Neural crest cell (in vitro differentiated cells): Measurements from ENCODE around the gene CD4. TPM values are rescaled to one million over a fixed set of nuclear protein-coding genes. Genes with fewer than 3 reads are reported as not detected.

ENCODE experiments used
- DNase-seq: peaks from one replicate; pipeline ENCODE4 v3.0.0; 2021; ENCODE audit warnings: low read depth, mixed read lengths, low spot score
- H3K27ac Mint-ChIP-seq: one replicate; pipeline ENCODE4 v1.8.0; 2021; ENCODE audit warnings: mild to moderate bottlenecking, mixed read lengths; ENCODE audit not compliant: unreplicated experiment
- H3K27me3 Mint-ChIP-seq: 2 replicates; pipeline ENCODE4 v1.8.0; 2021; ENCODE audit warnings: low read depth, mild to moderate bottlenecking, mixed read lengths
- H3K36me3 Mint-ChIP-seq: 2 replicates; pipeline ENCODE4 v1.8.0; 2021; ENCODE audit warnings: low read depth, mild to moderate bottlenecking, mixed read lengths
- H3K4me1 Mint-ChIP-seq: 2 replicates; pipeline ENCODE4 v1.8.0; 2021; ENCODE audit warnings: mixed read lengths
- H3K4me3 Mint-ChIP-seq: one replicate; pipeline ENCODE4 v1.8.0; 2021; ENCODE audit warnings: mild to moderate bottlenecking, mixed read lengths
- H3K9me3 Mint-ChIP-seq: 2 replicates; pipeline ENCODE4 v1.8.0; 2021; ENCODE audit warnings: mixed read lengths
- total RNA-seq: library from RNA; stranded (reverse); gene quantifications from 2 replicates; pipeline ENCODE4 v1.2.1, GENCODE V29; 2021
- TF ChIP-seq, protein P1 (sequence below): fragments of 200-600 bp; sonication (generic); conservative IDR thresholded peaks from 2 replicates; pipeline ENCODE4 v1.5.0; 2021; ENCODE audit warnings: antibody characterized with exemption, mild to moderate bottlenecking

Gene CD4
- total RNA-seq, 1 donor from 2014 or later, result 4.1 TPM

DNA sequence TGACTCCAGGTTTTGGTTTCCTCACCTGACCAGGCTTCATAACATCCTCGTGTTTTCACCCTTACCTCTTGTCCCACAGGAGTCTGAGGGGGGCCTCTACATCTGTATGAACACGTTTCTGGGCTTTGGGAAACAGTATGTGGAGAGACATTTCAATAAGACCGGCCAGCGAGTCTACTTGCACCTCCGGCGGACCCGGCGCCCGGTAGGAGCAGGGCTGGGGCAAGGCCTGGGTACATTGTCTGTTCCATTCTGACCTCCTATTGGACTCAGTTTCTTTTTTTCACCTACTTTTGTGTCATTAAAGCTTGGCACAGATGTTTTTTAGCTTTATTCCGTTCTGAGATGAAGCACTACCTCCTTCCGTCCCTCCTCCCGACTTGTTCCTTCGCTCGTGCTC lies 66.0 kb downstream of the CD4 start:
- peaks cover 27% of the 10 kb centered on the region for H3K4me1 Mint-ChIP-seq
- DNase-seq, result no peak
- no peak overlapping the region for H3K27ac Mint-ChIP-seq
- H3K36me3 Mint-ChIP-seq, result peaks cover 8% of the 10 kb centered on the region
- H3K27me3 Mint-ChIP-seq, result peaks cover 2% of the 10 kb centered on the region
- H3K4me3 Mint-ChIP-seq, result peak overlapping the region; percentile 51
- no peaks in the 10 kb centered on the region for H3K9me3 Mint-ChIP-seq
- TF ChIP-seq, protein P1, sequence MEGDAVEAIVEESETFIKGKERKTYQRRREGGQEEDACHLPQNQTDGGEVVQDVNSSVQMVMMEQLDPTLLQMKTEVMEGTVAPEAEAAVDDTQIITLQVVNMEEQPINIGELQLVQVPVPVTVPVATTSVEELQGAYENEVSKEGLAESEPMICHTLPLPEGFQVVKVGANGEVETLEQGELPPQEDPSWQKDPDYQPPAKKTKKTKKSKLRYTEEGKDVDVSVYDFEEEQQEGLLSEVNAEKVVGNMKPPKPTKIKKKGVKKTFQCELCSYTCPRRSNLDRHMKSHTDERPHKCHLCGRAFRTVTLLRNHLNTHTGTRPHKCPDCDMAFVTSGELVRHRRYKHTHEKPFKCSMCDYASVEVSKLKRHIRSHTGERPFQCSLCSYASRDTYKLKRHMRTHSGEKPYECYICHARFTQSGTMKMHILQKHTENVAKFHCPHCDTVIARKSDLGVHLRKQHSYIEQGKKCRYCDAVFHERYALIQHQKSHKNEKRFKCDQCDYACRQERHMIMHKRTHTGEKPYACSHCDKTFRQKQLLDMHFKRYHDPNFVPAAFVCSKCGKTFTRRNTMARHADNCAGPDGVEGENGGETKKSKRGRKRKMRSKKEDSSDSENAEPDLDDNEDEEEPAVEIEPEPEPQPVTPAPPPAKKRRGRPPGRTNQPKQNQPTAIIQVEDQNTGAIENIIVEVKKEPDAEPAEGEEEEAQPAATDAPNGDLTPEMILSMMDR, result no peak

- DNase-seq, result no peak
- Mint-ChIP-seq H3K27ac (no peak overlapping the region), H3K4me3 (no peak overlapping the region), H3K9me3 (no peaks in the 10 kb centered on the region), H3K4me1 (peaks cover 5% of the 10 kb centered on the region), H3K27me3 (no peaks in the 10 kb centered on the region), H3K36me3 (peaks cover 22% of the 10 kb centered on the region)
- TF ChIP-seq, protein P1, result no peak
Measured at GRCh38 chr12:6858799-6859198, 69.5 kb downstream of the CD4 start.

DNA sequence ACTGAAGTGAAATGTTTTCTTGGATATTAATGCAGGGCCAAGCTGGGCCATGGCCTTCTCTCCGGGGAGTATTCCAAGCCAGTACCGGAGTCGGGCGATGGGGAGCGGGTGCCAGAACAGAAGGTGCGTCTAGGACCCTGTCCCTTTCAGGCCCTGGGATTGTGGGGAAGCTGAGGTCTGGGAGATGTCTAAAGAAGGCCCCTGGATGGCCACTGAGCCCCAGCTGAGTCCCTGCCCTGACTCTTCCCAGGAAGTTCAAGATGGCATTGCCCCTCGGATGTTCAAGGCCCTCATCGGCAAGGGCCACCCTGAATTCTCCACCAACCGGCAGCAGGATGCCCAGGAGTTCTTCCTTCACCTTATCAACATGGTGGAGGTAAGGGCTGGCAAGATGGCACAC lies 70.8 kb downstream of the CD4 start:
- no peak for DNase-seq
- Mint-ChIP-seq H3K9me3 (no peaks in the 10 kb centered on the region), H3K36me3 (peaks cover 28% of the 10 kb centered on the region), H3K27me3 (no peaks in the 10 kb centered on the region), H3K27ac (no peak overlapping the region), H3K4me3 (peak overlapping the region; percentile 56), H3K4me1 (no peaks in the 10 kb centered on the region)
- TF ChIP-seq, protein P1, result no peak

GRCh38 chr12:6860942-6861341 lies 71.6 kb downstream of the CD4 start:
- TF ChIP-seq, protein P1, result no peak
- Mint-ChIP-seq H3K27ac (peak overlapping the region; percentile 48), H3K27me3 (no peaks in the 10 kb centered on the region), H3K36me3 (peaks cover 31% of the 10 kb centered on the region), H3K4me3 (peak overlapping the region; percentile 32), H3K4me1 (no peaks in the 10 kb centered on the region), H3K9me3 (no peaks in the 10 kb centered on the region)
- no peak for DNase-seq

- H3K4me1 Mint-ChIP-seq, result peaks cover under 1% of the 10 kb centered on the region
- DNase-seq, result no peak
- no peaks in the 10 kb centered on the region for H3K27me3 Mint-ChIP-seq
- peaks cover 31% of the 10 kb centered on the region for H3K36me3 Mint-ChIP-seq
- no peaks in the 10 kb centered on the region for H3K9me3 Mint-ChIP-seq
- no peak overlapping the region for H3K27ac Mint-ChIP-seq
- TF ChIP-seq, protein P1, result no peak
- no peak overlapping the region for H3K4me3 Mint-ChIP-seq
Measured at GRCh38 chr12:6861391-6861790, 72.1 kb downstream of the CD4 start.

- no peak overlapping the region for H3K4me3 Mint-ChIP-seq
- H3K27ac Mint-ChIP-seq, result no peak overlapping the region
- H3K36me3 Mint-ChIP-seq, result peaks cover 28% of the 10 kb centered on the region
- TF ChIP-seq, protein P1, result no peak
- peaks cover 11% of the 10 kb centered on the region for H3K4me1 Mint-ChIP-seq
- no peaks in the 10 kb centered on the region for H3K27me3 Mint-ChIP-seq
- DNase-seq, result no peak
- no peaks in the 10 kb centered on the region for H3K9me3 Mint-ChIP-seq
Measured at GRCh38 chr12:6863033-6863432, 73.7 kb downstream of the CD4 start.
